K562 (cell line): ENCODE measurements around the gene UNC13A. TPM values are rescaled to one million over a fixed set of nuclear protein-coding genes. Genes with fewer than 3 reads are reported as not detected.

Experiments
- ZNF644 ChIP-seq: fragments of 200-800 bp; sonication (Bioruptor generic); IDR thresholded peaks from 2 replicates; pipeline ENCODE4 v1.6.1; 2016; ENCODE audit warnings: low read depth, missing genetic modification characterization, missing compliant biosample characterization
- polyA plus RNA-seq, 8 experiments: library from polyadenylated mRNA; depleted of rRNA in 4 of 8; stranded (reverse) in 5 of 8; unstranded in 3 of 8; fragments of >200 nt; fragmentation: Nextera tagmentation in 2 of 8; fragmentation: Illumina TruSeq in 1 of 8; extraction: Ambion mirVana in 2 of 8; extraction: Trizol in 1 of 8; gene quantifications; 2 replicates each; pipeline versions ENCODE4 v1.2.1 to v1.2.3, GENCODE V29; 2011 to 2014; ENCODE audit warnings: inconsistent platforms in 1 of 8, missing spikeins in 1 of 8
- total RNA-seq, 7 experiments: library from RNA; depleted of rRNA in 6 of 7; stranded (reverse); fragments of >200 nt in 6 of 7; fragmentation: Illumina TruSeq in 2 of 7; extraction: Trizol in 2 of 7; gene quantifications; 2 replicates each; pipeline versions ENCODE4 v1.2.1 to v1.2.3, GENCODE V29; 2011 to 2021; ENCODE audit warnings: low replicate concordance in 1 of 7
- TF ChIP-seq, protein P1 (sequence below), 2 experiments: fragments of 450-650 bp in 1 of 2; sonication (generic) in 1 of 2; formaldehyde crosslinking in 1 of 2; IDR thresholded peaks; 2 replicates each; pipeline versions ENCODE4 v1.7.1 to v1.9.0; 2016 to 2022; ENCODE audit warnings: inconsistent platforms in 1 of 2, mild to moderate bottlenecking in 1 of 2, missing genetic modification reagents in 1 of 2
- TF ChIP-seq, protein P2 (sequence below): sonication (generic); formaldehyde crosslinking; IDR thresholded peaks from 2 replicates; pipeline ENCODE4 v1.9.0; 2022; ENCODE audit warnings: mild to moderate bottlenecking, missing genetic modification reagents

UNC13A gene
- total and polyA plus RNA-seq, 9 of the 15 experiments (the other 6 are each of a cell fraction or from before 2014, with no cell fraction given) = 0.03 to 1.0 (median 0.25) TPM

DNA sequence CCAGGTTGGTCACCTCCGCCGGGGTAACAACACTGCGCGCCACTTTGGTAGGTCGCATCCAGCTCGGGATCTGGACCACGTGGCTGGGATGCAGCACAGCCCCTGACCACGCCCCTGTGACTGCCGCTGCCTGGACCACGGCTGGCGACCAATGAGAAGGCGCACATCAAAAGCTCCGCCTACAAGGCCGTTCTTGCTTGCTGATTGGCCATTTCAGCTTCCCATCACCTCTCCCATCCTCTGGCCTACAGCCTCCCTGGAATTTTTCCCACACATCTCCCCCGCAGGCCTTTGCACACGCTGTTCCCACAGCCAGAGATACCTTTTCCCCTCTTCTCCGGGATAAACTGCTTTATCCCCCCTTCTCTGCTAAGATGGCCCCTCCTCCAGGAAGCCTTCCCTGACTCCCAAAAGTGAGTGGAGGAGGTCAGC is 18.6 kb upstream of the UNC13A start (continued):
- TF ChIP-seq, protein P1, sequence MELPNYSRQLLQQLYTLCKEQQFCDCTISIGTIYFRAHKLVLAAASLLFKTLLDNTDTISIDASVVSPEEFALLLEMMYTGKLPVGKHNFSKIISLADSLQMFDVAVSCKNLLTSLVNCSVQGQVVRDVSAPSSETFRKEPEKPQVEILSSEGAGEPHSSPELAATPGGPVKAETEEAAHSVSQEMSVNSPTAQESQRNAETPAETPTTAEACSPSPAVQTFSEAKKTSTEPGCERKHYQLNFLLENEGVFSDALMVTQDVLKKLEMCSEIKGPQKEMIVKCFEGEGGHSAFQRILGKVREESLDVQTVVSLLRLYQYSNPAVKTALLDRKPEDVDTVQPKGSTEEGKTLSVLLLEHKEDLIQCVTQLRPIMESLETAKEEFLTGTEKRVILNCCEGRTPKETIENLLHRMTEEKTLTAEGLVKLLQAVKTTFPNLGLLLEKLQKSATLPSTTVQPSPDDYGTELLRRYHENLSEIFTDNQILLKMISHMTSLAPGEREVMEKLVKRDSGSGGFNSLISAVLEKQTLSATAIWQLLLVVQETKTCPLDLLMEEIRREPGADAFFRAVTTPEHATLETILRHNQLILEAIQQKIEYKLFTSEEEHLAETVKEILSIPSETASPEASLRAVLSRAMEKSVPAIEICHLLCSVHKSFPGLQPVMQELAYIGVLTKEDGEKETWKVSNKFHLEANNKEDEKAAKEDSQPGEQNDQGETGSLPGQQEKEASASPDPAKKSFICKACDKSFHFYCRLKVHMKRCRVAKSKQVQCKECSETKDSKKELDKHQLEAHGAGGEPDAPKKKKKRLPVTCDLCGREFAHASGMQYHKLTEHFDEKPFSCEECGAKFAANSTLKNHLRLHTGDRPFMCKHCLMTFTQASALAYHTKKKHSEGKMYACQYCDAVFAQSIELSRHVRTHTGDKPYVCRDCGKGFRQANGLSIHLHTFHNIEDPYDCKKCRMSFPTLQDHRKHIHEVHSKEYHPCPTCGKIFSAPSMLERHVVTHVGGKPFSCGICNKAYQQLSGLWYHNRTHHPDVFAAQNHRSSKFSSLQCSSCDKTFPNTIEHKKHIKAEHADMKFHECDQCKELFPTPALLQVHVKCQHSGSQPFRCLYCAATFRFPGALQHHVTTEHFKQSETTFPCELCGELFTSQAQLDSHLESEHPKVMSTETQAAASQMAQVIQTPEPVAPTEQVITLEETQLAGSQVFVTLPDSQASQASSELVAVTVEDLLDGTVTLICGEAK (IDR thresholded peaks at IDR 0.05) = no peak
- TF ChIP-seq, protein P1 (CRISPR knock-in tag; IDR thresholded peaks at IDR 0.05) = no peak
- no peak for TF ChIP-seq ZNF644
- TF ChIP-seq, protein P2, sequence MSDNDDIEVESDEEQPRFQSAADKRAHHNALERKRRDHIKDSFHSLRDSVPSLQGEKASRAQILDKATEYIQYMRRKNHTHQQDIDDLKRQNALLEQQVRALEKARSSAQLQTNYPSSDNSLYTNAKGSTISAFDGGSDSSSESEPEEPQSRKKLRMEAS = peak; percentile 77
